Ovary (tissue), 3 donors: ENCODE measurements around the gene CACUL1.

ENCODE experiments used
- CTCF ChIP-seq, 3 donors: fragments of 450-650 bp in 2 of 3; fragments of 200-600 bp in 1 of 3; IDR thresholded peaks; one replicate each; pipeline versions ENCODE4 v1.5.1 to v1.8.0; 2016 to 2022; ENCODE audit warnings: antibody characterized with exemption in 3 of 3, mild to moderate bottlenecking in 1 of 3
- EP300 ChIP-seq: sonication (generic); formaldehyde crosslinking; IDR thresholded peaks from one replicate; pipeline ENCODE4 v1.6.1; 2017; ENCODE audit warnings: antibody characterized with exemption
- POLR2A ChIP-seq: fragments of 450-650 bp; IDR thresholded peaks from one replicate; pipeline ENCODE4 v1.6.1; 2017; ENCODE audit warnings: antibody characterized with exemption, mild to moderate bottlenecking, moderate library complexity
- donor health status: DM: no; HTN: no; CAD: no.

GRCh38 chr10:118725886-118726500 is 28.8 kb downstream of the CACUL1 start:
- TF ChIP-seq CTCF (IDR thresholded peaks at IDR 0.05), result no peak
- TF ChIP-seq POLR2A, result no peak
- TF ChIP-seq EP300, result no peak
